ENCODE results near the gene TCN2.

DNA sequence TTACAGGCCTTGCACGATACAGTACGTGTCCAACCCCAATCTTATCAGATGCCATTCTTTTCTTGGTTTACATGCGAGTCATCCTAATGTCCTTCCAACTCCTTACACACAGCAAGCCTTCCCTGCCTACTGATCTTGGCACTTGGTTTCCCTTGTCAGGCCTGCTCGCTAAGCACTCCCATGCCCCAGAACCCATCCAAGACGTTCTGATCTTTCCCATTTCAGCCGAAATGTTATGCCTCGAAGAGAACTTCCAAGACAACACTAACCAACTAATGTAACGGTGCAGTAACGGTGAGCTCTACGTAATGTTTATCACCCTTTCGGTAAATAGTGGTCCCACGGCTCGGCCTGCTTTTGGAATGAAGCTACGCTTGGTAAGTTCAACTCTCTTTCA, 15.8 kb upstream of the TCN2 start:
- TF ChIP-seq EZH2phosphoT487 (IDR thresholded peaks at IDR 0.05; ENCODE audit: borderline replicate concordance) (no peak), POLR2AphosphoS5 (IDR thresholded peaks at IDR 0.05; ENCODE audit: low read depth, low read length) (no peak), YY1 (IDR thresholded peaks at IDR 0.05; ENCODE audit: extremely low read depth, insufficient replicate concordance, low read depth, low read length) (no peak)
- TF ChIP-seq, protein P1, sequence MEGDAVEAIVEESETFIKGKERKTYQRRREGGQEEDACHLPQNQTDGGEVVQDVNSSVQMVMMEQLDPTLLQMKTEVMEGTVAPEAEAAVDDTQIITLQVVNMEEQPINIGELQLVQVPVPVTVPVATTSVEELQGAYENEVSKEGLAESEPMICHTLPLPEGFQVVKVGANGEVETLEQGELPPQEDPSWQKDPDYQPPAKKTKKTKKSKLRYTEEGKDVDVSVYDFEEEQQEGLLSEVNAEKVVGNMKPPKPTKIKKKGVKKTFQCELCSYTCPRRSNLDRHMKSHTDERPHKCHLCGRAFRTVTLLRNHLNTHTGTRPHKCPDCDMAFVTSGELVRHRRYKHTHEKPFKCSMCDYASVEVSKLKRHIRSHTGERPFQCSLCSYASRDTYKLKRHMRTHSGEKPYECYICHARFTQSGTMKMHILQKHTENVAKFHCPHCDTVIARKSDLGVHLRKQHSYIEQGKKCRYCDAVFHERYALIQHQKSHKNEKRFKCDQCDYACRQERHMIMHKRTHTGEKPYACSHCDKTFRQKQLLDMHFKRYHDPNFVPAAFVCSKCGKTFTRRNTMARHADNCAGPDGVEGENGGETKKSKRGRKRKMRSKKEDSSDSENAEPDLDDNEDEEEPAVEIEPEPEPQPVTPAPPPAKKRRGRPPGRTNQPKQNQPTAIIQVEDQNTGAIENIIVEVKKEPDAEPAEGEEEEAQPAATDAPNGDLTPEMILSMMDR (IDR thresholded peaks at IDR 0.05 in 2 of 3, conservative IDR thresholded peaks at IDR 0.05 in 1 of 3; ENCODE audit: borderline replicate concordance in 1 of 3, insufficient read depth in 1 of 3, low read depth in 2 of 3, low read length in 2 of 3) = no peak
- TF ChIP-seq, protein P2, sequence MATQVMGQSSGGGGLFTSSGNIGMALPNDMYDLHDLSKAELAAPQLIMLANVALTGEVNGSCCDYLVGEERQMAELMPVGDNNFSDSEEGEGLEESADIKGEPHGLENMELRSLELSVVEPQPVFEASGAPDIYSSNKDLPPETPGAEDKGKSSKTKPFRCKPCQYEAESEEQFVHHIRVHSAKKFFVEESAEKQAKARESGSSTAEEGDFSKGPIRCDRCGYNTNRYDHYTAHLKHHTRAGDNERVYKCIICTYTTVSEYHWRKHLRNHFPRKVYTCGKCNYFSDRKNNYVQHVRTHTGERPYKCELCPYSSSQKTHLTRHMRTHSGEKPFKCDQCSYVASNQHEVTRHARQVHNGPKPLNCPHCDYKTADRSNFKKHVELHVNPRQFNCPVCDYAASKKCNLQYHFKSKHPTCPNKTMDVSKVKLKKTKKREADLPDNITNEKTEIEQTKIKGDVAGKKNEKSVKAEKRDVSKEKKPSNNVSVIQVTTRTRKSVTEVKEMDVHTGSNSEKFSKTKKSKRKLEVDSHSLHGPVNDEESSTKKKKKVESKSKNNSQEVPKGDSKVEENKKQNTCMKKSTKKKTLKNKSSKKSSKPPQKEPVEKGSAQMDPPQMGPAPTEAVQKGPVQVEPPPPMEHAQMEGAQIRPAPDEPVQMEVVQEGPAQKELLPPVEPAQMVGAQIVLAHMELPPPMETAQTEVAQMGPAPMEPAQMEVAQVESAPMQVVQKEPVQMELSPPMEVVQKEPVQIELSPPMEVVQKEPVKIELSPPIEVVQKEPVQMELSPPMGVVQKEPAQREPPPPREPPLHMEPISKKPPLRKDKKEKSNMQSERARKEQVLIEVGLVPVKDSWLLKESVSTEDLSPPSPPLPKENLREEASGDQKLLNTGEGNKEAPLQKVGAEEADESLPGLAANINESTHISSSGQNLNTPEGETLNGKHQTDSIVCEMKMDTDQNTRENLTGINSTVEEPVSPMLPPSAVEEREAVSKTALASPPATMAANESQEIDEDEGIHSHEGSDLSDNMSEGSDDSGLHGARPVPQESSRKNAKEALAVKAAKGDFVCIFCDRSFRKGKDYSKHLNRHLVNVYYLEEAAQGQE (IDR thresholded peaks at IDR 0.05; ENCODE audit: low read depth) = no peak

Measured in HCT116 (cell line).